Gastroesophageal sphincter (tissue), 4 donors: ENCODE measurements around the gene FOXB2. TPM values are rescaled to one million over a fixed set of nuclear protein-coding genes. Genes with fewer than 3 reads are reported as not detected.

ENCODE experiments used
- ATAC-seq: fragments of 150-250 bp; one replicate; pipeline ENCODE4 v1.9.1; 2016; ENCODE audit warnings: mild to moderate bottlenecking, moderate library complexity
- H3K27ac ChIP-seq, 4 donors: fragments of 200-600 bp; sonication (generic) in 3 of 4; 1 replicate in 3 of 4; 2 replicates in 1 of 4; pipeline ENCODE4 v1.5.1; 2016 to 2019
- H3K27me3 ChIP-seq: fragments of 200-600 bp; sonication (generic); one replicate; pipeline ENCODE4 v1.5.1; 2019
- H3K36me3 ChIP-seq, 2 donors: fragments of 200-600 bp; sonication (generic); one replicate each; pipeline ENCODE4 v1.5.1; 2019; ENCODE audit warnings: control low read depth in 1 of 2
- H3K4me1 ChIP-seq, 3 donors: fragments of 200-600 bp; sonication (generic); 1 replicate in 2 of 3; 2 replicates in 1 of 3; pipeline ENCODE4 v1.5.1; 2016 to 2019; ENCODE audit warnings: control low read depth in 2 of 3
- H3K4me3 ChIP-seq, 2 donors: fragments of 200-600 bp; sonication (generic); one replicate each; pipeline ENCODE4 v1.5.1; 2019; ENCODE audit warnings: mild to moderate bottlenecking in 1 of 2, moderate library complexity in 1 of 2
- H3K9me3 ChIP-seq, 3 donors: fragments of 200-600 bp; sonication (generic); one replicate each; pipeline ENCODE4 v1.5.1; 2017 to 2019; ENCODE audit warnings: control low read depth in 2 of 3
- CTCF ChIP-seq, 4 experiments: fragments of 200-600 bp in 2 of 4; fragments of 450-650 bp in 2 of 4; sonication (generic) in 1 of 4; IDR thresholded peaks; one replicate each; pipeline ENCODE4 v1.5.1; 2017 to 2019; ENCODE audit warnings: antibody characterized with exemption in 4 of 4, mild to moderate bottlenecking in 2 of 4, moderate library complexity in 2 of 4
- EP300 ChIP-seq: sonication (generic); formaldehyde crosslinking; IDR thresholded peaks from one replicate; pipeline ENCODE4 v1.6.1; 2017; ENCODE audit warnings: antibody characterized with exemption, mild to moderate bottlenecking
- POLR2A ChIP-seq, 2 donors: fragments of 450-650 bp; IDR thresholded peaks; one replicate each; pipeline ENCODE4 v1.6.1; 2017; ENCODE audit warnings: antibody characterized with exemption in 2 of 2, mild to moderate bottlenecking in 2 of 2, moderate library complexity in 1 of 2
- POLR2AphosphoS5 ChIP-seq: sonication (generic); formaldehyde crosslinking; IDR thresholded peaks from one replicate; pipeline ENCODE4 v1.6.1; 2017; ENCODE audit warnings: antibody characterized with exemption
- WGBS, 2 donors: methylation state at CpG; one replicate each; pipeline ENCODE4 v1.1.5; 2018; ENCODE audit warnings: low coverage in 1 of 2; 5-methylcytosine and 5-hydroxymethylcytosine counted together
- total RNA-seq, 4 donors: library from RNA; depleted of rRNA; stranded (reverse); fragments of >200 nt; gene quantifications; one replicate each; pipeline ENCODE4 v1.1.0, GENCODE V29; 2016

The FOXB2 gene
- total RNA-seq, 4 donors from 2014 or later: not detected

- no peak overlapping the region for H3K4me3 ChIP-seq
- 8 to 9% methylated on average over 22 to 29 of the region's 37 CpGs for WGBS, 2 donors
- ATAC-seq: no peak
Observed at GRCh38 chr9:77021922-77022782, 2.7 kb downstream of the FOXB2 start.

GRCh38 chr9:77022783-77023440 is 3.5 kb downstream of the FOXB2 start:
- no peak for ATAC-seq
- 3 to 7% methylated on average over 5 to 12 of the region's 43 CpGs for WGBS, 2 donors

More at GRCh38 chr9:77021922-77022782, 2.7 kb downstream of the FOXB2 start:
- Histone ChIP-seq H3K9me3 (no peaks in the 10 kb centered on the region), H3K27me3 (peaks cover 97% of the 10 kb centered on the region), H3K4me1 (peaks cover 0 to 53% (median 24%) of the 10 kb centered on the region in 3 donors), H3K27ac (no peak overlapping the region), H3K36me3 (no peaks in the 10 kb centered on the region)
- TF ChIP-seq POLR2A (IDR thresholded peaks at IDR 0.05) (no peak), POLR2AphosphoS5 (no peak), CTCF (IDR thresholded peaks at IDR 0.05) (no peak), EP300 (no peak)

GRCh38 chr9:77023726-77024125 is 4.3 kb downstream of the FOXB2 start:
- H3K9me3 ChIP-seq: no peaks in the 10 kb centered on the region
- no peak for TF ChIP-seq EP300
- peaks cover 93% of the 10 kb centered on the region for H3K27me3 ChIP-seq
- H3K4me3 ChIP-seq: no peak overlapping the region
- peaks cover 0 to 44% (median 17%) of the 10 kb centered on the region in 3 donors for H3K4me1 ChIP-seq
- no peaks in the 10 kb centered on the region for H3K36me3 ChIP-seq
- H3K27ac ChIP-seq: no peak overlapping the region
- WGBS, 2 donors: 47% methylated on average over 3 of the region's 10 CpGs; no CpG with 5 or more reads in 1 of the 2 donors
- no peak for ATAC-seq

More at GRCh38 chr9:77022783-77023440, 3.5 kb downstream of the FOXB2 start:
- Histone ChIP-seq H3K9me3 (no peaks in the 10 kb centered on the region), H3K27ac (no peak overlapping the region), H3K4me1 (peaks cover 0 to 52% (median 24%) of the 10 kb centered on the region in 3 donors), H3K36me3 (no peaks in the 10 kb centered on the region), H3K4me3 (no peak overlapping the region), H3K27me3 (peaks cover 96% of the 10 kb centered on the region)
- TF ChIP-seq EP300 (no peak), POLR2A (IDR thresholded peaks at IDR 0.05) (no peak), CTCF (IDR thresholded peaks at IDR 0.05) (no peak), POLR2AphosphoS5 (no peak)

- H3K4me1 ChIP-seq: peaks cover 0 to 31% (median 12%) of the 10 kb centered on the region in 3 donors
- ATAC-seq: no peak
- no peak for TF ChIP-seq CTCF (IDR thresholded peaks at IDR 0.05)
- no peak for TF ChIP-seq POLR2A (IDR thresholded peaks at IDR 0.05)
- no peak for TF ChIP-seq POLR2AphosphoS5
- no peak for TF ChIP-seq EP300
- H3K27me3 ChIP-seq: peaks cover 81% of the 10 kb centered on the region
- no peak overlapping the region for H3K4me3 ChIP-seq
- WGBS, 2 donors: 80 to 83% methylated on average over 3 of the region's 3 CpGs
- no peaks in the 10 kb centered on the region for H3K36me3 ChIP-seq
- no peaks in the 10 kb centered on the region for H3K9me3 ChIP-seq
- no peak overlapping the region for H3K27ac ChIP-seq
Observed at GRCh38 chr9:77024776-77025545, 5.5 kb downstream of the FOXB2 start.

- no peaks in the 10 kb centered on the region for H3K9me3 ChIP-seq
- 32 to 63% methylated on average over 2 to 3 of the region's 3 CpGs for WGBS, 2 donors
- no peak for ATAC-seq
- no peaks in the 10 kb centered on the region for H3K4me1 ChIP-seq
- H3K36me3 ChIP-seq: no peaks in the 10 kb centered on the region
- TF ChIP-seq EP300 (no peak), POLR2A (IDR thresholded peaks at IDR 0.05) (no peak), CTCF (IDR thresholded peaks at IDR 0.05) (no peak)
- H3K27ac ChIP-seq: no peak overlapping the region
- H3K27me3 ChIP-seq: peaks cover 46% of the 10 kb centered on the region
- H3K4me3 ChIP-seq: no peak overlapping the region
Observed at GRCh38 chr9:77028478-77028877, 9.0 kb downstream of the FOXB2 start.
